Left ventricle myocardium inferior (tissue), 1 donor: ENCODE results near the gene NCKAP5. TPM values are rescaled to one million over a fixed set of nuclear protein-coding genes. Genes with fewer than 3 reads are reported as not detected.

ENCODE experiments used
- DNase-seq: peaks from one replicate; pipeline ENCODE4 v3.0.0-alpha.2; 2020
- H3K27ac ChIP-seq: fragments of 200-600 bp; replicated peaks from 2 replicates; pipeline ENCODE4 v1.8.0; 2021
- H3K27me3 ChIP-seq: fragments of 200-600 bp; 2 replicates; pipeline ENCODE4 v1.8.0; 2021; ENCODE audit warnings: low read depth
- H3K36me3 ChIP-seq: fragments of 200-600 bp; 2 replicates; pipeline ENCODE4 v1.8.0; 2021
- H3K4me1 ChIP-seq: fragments of 200-600 bp; 2 replicates; pipeline ENCODE4 v1.8.0; 2021
- H3K4me3 ChIP-seq: fragments of 200-600 bp; 2 replicates; pipeline ENCODE4 v1.8.0; 2021; ENCODE audit warnings: mild to moderate bottlenecking, moderate library complexity
- H3K9me3 ChIP-seq: fragments of 200-600 bp; replicated peaks from 2 replicates; pipeline ENCODE4 v1.8.0; 2021
- intact Hi-C: fragments of 100-400 bp; cut with micrococcal nuclease; formaldehyde crosslinking; loops from one replicate; pipeline ENCODE4 v1.11.0; 2022
- total RNA-seq: library from RNA; stranded (reverse); fragmentation: NEBNext Ultra II Directional; extraction: Animal tissue kit (Norgen Biotek cat#: 25700); gene quantifications from one replicate; pipeline ENCODE4 v1.2.1, GENCODE V29; 2021
- TF ChIP-seq, protein P1 (sequence below): fragments of 200-600 bp; IDR thresholded peaks from 2 replicates; pipeline ENCODE4 v1.8.0; 2021; ENCODE audit warnings: antibody characterized with exemption, mild to moderate bottlenecking, borderline replicate concordance
- donor health status: DM: no; HTN: yes; CAD: no; lungs with severe emphysema.

Gene NCKAP5
- total RNA-seq, 1 donor from 2014 or later = 6.0 TPM

DNA sequence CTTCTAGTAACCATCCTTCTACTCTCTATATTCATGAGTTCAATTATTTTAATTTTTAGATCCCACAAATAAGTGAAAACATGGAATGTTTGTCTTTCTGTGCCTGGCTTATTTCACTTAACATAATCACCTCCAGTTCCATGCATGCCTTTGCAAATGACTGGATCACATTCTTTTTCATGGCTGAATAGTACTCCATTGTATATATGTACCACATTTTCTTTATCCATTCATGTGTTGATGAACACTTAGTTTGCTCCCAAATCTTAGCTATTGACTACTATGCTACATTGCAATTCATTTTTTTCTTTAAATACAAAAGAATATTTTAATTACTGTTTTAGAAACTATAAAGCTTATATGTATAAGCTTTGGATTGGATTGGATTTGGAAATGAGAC is 657.8 kb downstream of the NCKAP5 start:
- Histone ChIP-seq H3K36me3 (no peaks in the 10 kb centered on the region), H3K27me3 (no peaks in the 10 kb centered on the region), H3K9me3 (no peaks in the 10 kb centered on the region), H3K27ac (no peak overlapping the region), H3K4me3 (no peak overlapping the region), H3K4me1 (peaks cover 5% of the 10 kb centered on the region)
- intact Hi-C loops = no loop called here
- DNase-seq = no peak
- TF ChIP-seq, protein P1, sequence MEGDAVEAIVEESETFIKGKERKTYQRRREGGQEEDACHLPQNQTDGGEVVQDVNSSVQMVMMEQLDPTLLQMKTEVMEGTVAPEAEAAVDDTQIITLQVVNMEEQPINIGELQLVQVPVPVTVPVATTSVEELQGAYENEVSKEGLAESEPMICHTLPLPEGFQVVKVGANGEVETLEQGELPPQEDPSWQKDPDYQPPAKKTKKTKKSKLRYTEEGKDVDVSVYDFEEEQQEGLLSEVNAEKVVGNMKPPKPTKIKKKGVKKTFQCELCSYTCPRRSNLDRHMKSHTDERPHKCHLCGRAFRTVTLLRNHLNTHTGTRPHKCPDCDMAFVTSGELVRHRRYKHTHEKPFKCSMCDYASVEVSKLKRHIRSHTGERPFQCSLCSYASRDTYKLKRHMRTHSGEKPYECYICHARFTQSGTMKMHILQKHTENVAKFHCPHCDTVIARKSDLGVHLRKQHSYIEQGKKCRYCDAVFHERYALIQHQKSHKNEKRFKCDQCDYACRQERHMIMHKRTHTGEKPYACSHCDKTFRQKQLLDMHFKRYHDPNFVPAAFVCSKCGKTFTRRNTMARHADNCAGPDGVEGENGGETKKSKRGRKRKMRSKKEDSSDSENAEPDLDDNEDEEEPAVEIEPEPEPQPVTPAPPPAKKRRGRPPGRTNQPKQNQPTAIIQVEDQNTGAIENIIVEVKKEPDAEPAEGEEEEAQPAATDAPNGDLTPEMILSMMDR = no peak

DNA sequence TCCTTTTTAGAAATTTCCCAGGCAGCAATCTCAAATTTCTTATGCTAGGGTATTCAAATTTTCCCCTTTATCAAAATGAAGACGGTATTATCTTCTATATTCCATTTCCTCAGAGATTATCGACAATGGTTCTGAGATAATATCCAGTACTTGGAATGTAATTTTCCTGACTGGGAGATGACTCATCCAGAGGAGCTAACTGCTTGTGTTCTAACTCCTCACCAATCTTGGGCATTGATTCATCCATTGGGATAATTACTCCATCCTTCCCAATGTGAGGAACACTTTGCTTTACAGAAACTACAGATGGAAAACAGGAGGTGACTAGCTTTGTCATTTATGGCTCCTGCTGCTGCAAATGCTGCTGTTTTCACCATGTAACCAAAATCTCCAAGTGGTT is 658.8 kb downstream of the NCKAP5 start:
- intact Hi-C loops = no loop called here
- no peak overlapping the region for H3K27ac ChIP-seq
- H3K4me3 ChIP-seq = no peak overlapping the region
- no peaks in the 10 kb centered on the region for H3K4me1 ChIP-seq
- DNase-seq = no peak
- no peaks in the 10 kb centered on the region for H3K36me3 ChIP-seq
- H3K9me3 ChIP-seq = no peaks in the 10 kb centered on the region
- no peaks in the 10 kb centered on the region for H3K27me3 ChIP-seq
- TF ChIP-seq, protein P1 = no peak

DNA sequence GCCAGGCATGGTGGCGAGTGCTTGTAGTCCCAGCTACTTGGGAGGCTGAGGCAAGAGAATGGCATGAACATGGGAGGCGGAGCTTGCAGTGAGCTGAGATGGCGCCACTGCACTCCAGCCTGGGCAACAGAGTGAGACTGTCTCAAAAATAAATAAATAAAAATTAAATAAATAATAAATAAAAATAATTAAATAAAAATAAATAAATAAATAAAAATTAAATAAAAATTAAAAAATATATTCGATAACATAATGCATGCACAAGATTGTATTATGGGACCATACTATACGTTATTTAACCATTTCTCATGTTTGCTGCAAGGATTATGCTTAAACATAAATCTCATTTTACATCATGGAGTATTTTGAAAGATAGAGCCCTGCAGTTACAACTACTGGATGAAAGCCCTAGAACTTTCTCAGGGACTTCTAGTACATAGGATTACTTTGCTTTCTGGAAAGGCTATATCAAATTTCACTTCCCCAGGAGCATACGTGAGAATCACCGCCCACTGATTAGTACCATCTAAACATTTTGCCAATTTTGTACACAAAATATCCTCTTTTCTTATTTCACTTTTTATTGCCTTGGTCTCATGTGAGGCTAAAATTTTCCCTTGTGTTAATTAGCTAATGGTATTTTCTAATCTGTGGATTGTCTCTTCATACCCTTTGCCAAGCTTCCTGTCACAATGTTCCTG is 664.0 kb downstream of the NCKAP5 start:
- no peaks in the 10 kb centered on the region for H3K36me3 ChIP-seq
- H3K27ac ChIP-seq = no peak overlapping the region
- peaks cover under 1% of the 10 kb centered on the region for H3K9me3 ChIP-seq
- intact Hi-C loops = no loop called here
- H3K4me3 ChIP-seq = no peak overlapping the region
- TF ChIP-seq, protein P1 = no peak
- H3K4me1 ChIP-seq = no peaks in the 10 kb centered on the region
- no peaks in the 10 kb centered on the region for H3K27me3 ChIP-seq
- no peak for DNase-seq

DNA sequence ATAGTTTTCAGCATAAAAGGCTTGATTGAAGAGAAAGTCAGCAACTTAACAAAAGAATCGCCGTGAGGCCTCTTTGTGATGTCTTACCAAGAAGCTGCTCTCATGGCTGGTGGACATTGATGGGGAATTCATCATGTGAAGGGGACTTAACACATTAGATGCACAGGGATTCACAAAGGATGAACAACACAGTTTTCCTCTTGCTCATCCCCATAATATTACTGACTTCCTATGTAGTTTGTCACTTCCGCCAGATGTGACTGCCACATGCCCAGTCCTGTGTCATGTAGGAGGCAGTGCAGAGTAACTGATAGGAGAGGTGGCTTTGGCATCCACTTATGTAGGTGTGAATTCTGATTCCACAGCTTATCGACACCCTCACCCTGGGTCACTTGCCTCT is 665.6 kb downstream of the NCKAP5 start:
- TF ChIP-seq, protein P1 = no peak
- no peak overlapping the region for H3K4me3 ChIP-seq
- intact Hi-C loops = no loop called here
- no peaks in the 10 kb centered on the region for H3K27me3 ChIP-seq
- no peak overlapping the region for H3K27ac ChIP-seq
- H3K9me3 ChIP-seq = peaks cover 9% of the 10 kb centered on the region
- DNase-seq = no peak
- H3K36me3 ChIP-seq = no peaks in the 10 kb centered on the region
- H3K4me1 ChIP-seq = no peaks in the 10 kb centered on the region

DNA sequence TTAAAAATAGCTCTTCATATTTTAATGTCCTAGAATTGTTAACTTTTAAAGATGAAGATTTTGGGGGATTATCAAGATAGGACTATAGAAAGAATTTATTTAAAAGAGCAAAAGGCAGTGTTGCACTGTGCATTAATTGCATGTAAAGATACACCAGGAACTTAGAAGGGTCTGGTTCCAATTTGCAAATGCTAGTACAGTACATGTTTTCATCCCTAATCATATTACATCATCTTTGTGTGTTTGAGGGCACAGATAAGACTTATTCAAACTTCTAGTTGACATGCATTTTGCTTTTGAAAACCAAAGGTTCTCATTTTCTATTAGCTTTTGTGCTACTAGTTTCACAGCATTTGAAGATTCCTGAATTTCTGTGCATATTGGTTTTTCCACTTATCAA is 666.6 kb downstream of the NCKAP5 start:
- intact Hi-C loops = no loop called here
- Histone ChIP-seq H3K36me3 (no peaks in the 10 kb centered on the region), H3K27me3 (no peaks in the 10 kb centered on the region), H3K9me3 (peaks cover 9% of the 10 kb centered on the region), H3K27ac (no peak overlapping the region), H3K4me3 (no peak overlapping the region), H3K4me1 (no peaks in the 10 kb centered on the region)
- TF ChIP-seq, protein P1 = no peak
- DNase-seq = no peak
